Right lobe of liver (tissue), 4 donors: ENCODE data around the gene MRGPRG.

Experiments used
- POLR2A ChIP-seq: fragments of 450-650 bp; IDR thresholded peaks from one replicate; pipeline ENCODE4 v1.6.1; 2017; ENCODE audit warnings: antibody characterized with exemption, mild to moderate bottlenecking
- TF ChIP-seq, protein P1 (sequence below), 4 donors: fragments of 200-600 bp in 3 of 4; fragments of 450-650 bp in 1 of 4; IDR thresholded peaks; one replicate each; pipeline versions ENCODE4 v1.5.1 to v1.8.0; 2016 to 2022; ENCODE audit warnings: antibody characterized with exemption in 4 of 4, mild to moderate bottlenecking in 2 of 4
- donor health status: DM: no; HTN: no; CAD: no.
- donor health status: DM: no; HTN: no; CAD: no.
- donor health status: DM: no; HTN: yes; CAD: no.

DNA sequence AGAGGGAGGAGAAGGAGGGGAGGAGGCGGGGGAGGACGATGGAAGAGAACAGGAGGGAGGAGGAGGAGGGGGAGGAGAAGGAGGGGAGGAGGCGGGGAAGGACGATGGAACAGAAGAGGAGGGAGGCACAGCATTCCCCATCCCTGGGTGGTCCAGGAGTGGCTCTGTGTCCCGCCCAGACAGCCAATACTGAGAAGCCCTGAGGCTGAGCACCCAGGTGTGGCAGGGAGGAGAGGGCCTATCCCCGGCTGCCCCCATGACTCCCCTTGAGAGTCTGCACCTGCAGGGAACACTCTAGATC lies 12.9 kb upstream of the MRGPRG start:
- TF ChIP-seq, protein P1, sequence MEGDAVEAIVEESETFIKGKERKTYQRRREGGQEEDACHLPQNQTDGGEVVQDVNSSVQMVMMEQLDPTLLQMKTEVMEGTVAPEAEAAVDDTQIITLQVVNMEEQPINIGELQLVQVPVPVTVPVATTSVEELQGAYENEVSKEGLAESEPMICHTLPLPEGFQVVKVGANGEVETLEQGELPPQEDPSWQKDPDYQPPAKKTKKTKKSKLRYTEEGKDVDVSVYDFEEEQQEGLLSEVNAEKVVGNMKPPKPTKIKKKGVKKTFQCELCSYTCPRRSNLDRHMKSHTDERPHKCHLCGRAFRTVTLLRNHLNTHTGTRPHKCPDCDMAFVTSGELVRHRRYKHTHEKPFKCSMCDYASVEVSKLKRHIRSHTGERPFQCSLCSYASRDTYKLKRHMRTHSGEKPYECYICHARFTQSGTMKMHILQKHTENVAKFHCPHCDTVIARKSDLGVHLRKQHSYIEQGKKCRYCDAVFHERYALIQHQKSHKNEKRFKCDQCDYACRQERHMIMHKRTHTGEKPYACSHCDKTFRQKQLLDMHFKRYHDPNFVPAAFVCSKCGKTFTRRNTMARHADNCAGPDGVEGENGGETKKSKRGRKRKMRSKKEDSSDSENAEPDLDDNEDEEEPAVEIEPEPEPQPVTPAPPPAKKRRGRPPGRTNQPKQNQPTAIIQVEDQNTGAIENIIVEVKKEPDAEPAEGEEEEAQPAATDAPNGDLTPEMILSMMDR (IDR thresholded peaks at IDR 0.05): no peak
- TF ChIP-seq POLR2A: no peak
